ENCODE results near the gene CASKIN1. TPM values are rescaled to one million over a fixed set of nuclear protein-coding genes. Genes with fewer than 3 reads are reported as not detected.

Gene CASKIN1
- polyA plus RNA-seq, 2 of the 4 experiments (the other 2 are of a cell fraction) = 0.27 to 0.87 TPM

GRCh38 chr16:2198283-2198682, 1.9 kb upstream of the CASKIN1 start:
- no peak for TF ChIP-seq MYC (IDR thresholded peaks at IDR 0.05; ENCODE audit: borderline replicate concordance, low read length)
- no peak for TF ChIP-seq RFX5 (IDR thresholded peaks at IDR 0.05)
- no peak for TF ChIP-seq HOXA7 (CRISPR knock-in tag; IDR thresholded peaks at IDR 0.05)
- no peak for TF ChIP-seq E2F6 (IDR thresholded peaks at IDR 0.05; ENCODE audit: borderline replicate concordance, low read depth)
- no peak for TF ChIP-seq HOXB5 (CRISPR knock-in tag; IDR thresholded peaks at IDR 0.05)
- CTCF ChIA-PET = interaction anchor here (5.0 kb wide), 1 partner anchor 53 kb away, joined by 33 read pairs; the partner anchor contains the start of gene ECI1
- WGBS (ENCODE audit: missing lambda C conversion rate) = 72% methylated on average over 4 of the region's 4 CpGs
- peaks cover 18% of the 10 kb centered on the region for H3K4me1 ChIP-seq
- FAIRE-seq = no peak
- H3K9me3 ChIP-seq = no peaks in the 10 kb centered on the region
- DNase-seq (ENCODE audit: low read depth in 1 of 2, low spot score in 1 of 2) = no peak
- ATAC-seq = no peak
- H3K4me3 ChIP-seq = no peak overlapping the region
- POLR2A ChIA-PET = interaction anchor here (1.0 to 1.5 kb wide), 2 partner anchors 43 to 53 kb away, joined by 3 read pairs; partner anchors contain the start of genes ECI1 and TRAF7
- H3K27ac ChIP-seq = 0 out of 6 replicates have a peak overlapping the region, but pooled peaks of 1 of the 2 experiments have one; percentile 6
- H3K4me2 ChIP-seq = no peak overlapping the region

GRCh38 chr16:2197765-2198164, 1.4 kb upstream of the CASKIN1 start:
- CTCF ChIA-PET = interaction anchor here (1.3 to 5.0 kb wide), 2 partner anchors 20 to 54 kb away, joined by 4 to 33 read pairs; partner anchors contain the start of gene ECI1
- Histone ChIP-seq H3K4me2 (no peak overlapping the region), H3K9me3 (no peaks in the 10 kb centered on the region), H3K4me1 (peaks cover 18% of the 10 kb centered on the region), H3K27ac (no peak overlapping the region), H3K4me3 (no peak overlapping the region)
- POLR2A ChIA-PET = interaction anchor here (1.5 kb wide), 1 partner anchor 42 kb away, joined by 3 read pairs; the partner anchor contains the start of gene TRAF7
- WGBS (ENCODE audit: missing lambda C conversion rate) = 72% methylated on average over 6 of the region's 6 CpGs
- TF ChIP-seq TP53 (CRISPR knock-in tag; IDR thresholded peaks at IDR 0.05) (no peak), USF2 (IDR thresholded peaks at IDR 0.05) (no peak), GATA3 (IDR thresholded peaks at IDR 0.05; ENCODE audit: borderline replicate concordance) (no peak)
- FAIRE-seq (no peak), DNase-seq (ENCODE audit: low read depth in 1 of 2, low spot score in 1 of 2) (no peak), ATAC-seq (no peak)

- no peak for ATAC-seq
- 77% methylated on average over 16 of the region's 32 CpGs for WGBS (ENCODE audit: missing lambda C conversion rate)
- TF ChIP-seq HOXB5 (CRISPR knock-in tag; IDR thresholded peaks at IDR 0.05) (no peak), HOXA7 (CRISPR knock-in tag; IDR thresholded peaks at IDR 0.05) (no peak), HOXB13 (CRISPR knock-in tag; IDR thresholded peaks at IDR 0.05; ENCODE audit: low read depth) (no peak), CHD2 (IDR thresholded peaks at IDR 0.05; ENCODE audit: low read length, partially characterized antibody) (no peak), RCOR1 (IDR thresholded peaks at IDR 0.05; ENCODE audit: low read depth, low read length) (no peak), ZFP36 (IDR thresholded peaks at IDR 0.05; ENCODE audit: borderline replicate concordance, partially characterized antibody) (no peak), MAFK (IDR thresholded peaks at IDR 0.05; ENCODE audit: partially characterized antibody) (no peak), JUN (IDR thresholded peaks at IDR 0.05) (no peak), HEYL (CRISPR knock-in tag; IDR thresholded peaks at IDR 0.05) (no peak), E2F6 (IDR thresholded peaks at IDR 0.05; ENCODE audit: borderline replicate concordance, low read depth) (no peak), CHD4 (IDR thresholded peaks at IDR 0.05; ENCODE audit: borderline replicate concordance) (no peak), TFCP2L1 (CRISPR knock-in tag; IDR thresholded peaks at IDR 0.05) (no peak), RAD21 (conservative IDR thresholded peaks at IDR 0.05 in 1 of 2, IDR thresholded peaks at IDR 0.05 in 1 of 2) (no peak), POLR2A (IDR thresholded peaks at IDR 0.05; ENCODE audit: low read length) (no peak), RFX5 (IDR thresholded peaks at IDR 0.05) (no peak), PBX3 (IDR thresholded peaks at IDR 0.05) (no peak), EHMT2 (IDR thresholded peaks at IDR 0.05; ENCODE audit: low read depth) (no peak), NR3C1 (IDR thresholded peaks at IDR 0.05) (no peak), ESRRA (IDR thresholded peaks at IDR 0.05; ENCODE audit: borderline replicate concordance, low read length) (no peak)
- Histone ChIP-seq H3K4me1 (peaks cover 18% of the 10 kb centered on the region), H3K27ac (peak overlapping the region; percentile 54 to 86; a peak in 4 of 6 replicates), H3K4me2 (peak overlapping the region; percentile 97), H3K4me3 (peak overlapping the region; percentile 58), H3K9me3 (no peaks in the 10 kb centered on the region)
- FAIRE-seq = no peak
- POLR2A ChIA-PET = interaction anchor here (1.5 kb wide), 1 partner anchor 42 kb away, joined by 3 read pairs; the partner anchor contains the start of gene TRAF7
- CTCF ChIA-PET = interaction anchor here (0.5 to 5.0 kb wide), 3 partner anchors 20 to 217 kb away, joined by 3 to 33 read pairs (median 4); partner anchors contain the start of gene ECI1
- no peak for DNase-seq (ENCODE audit: low read depth in 1 of 2, low spot score in 1 of 2)
Measured at GRCh38 chr16:2196981-2197511, 641 bp upstream of the CASKIN1 start.
